Stimulated activated naive CD4-positive, alpha-beta T cell (primary cell): ENCODE results near the gene A2ML1.
"Not testable (repeated sequence)": the region's sequence is repeated elsewhere in the genome, so short reads cannot be mapped to it uniquely, and the experiment has no call there.

Experiments used
- DNase-seq, 6 experiments: peaks; one replicate each; lab custom pipeline; 2025; lab: John Stamatoyannopoulos, UW

A2ML1 gene

DNA sequence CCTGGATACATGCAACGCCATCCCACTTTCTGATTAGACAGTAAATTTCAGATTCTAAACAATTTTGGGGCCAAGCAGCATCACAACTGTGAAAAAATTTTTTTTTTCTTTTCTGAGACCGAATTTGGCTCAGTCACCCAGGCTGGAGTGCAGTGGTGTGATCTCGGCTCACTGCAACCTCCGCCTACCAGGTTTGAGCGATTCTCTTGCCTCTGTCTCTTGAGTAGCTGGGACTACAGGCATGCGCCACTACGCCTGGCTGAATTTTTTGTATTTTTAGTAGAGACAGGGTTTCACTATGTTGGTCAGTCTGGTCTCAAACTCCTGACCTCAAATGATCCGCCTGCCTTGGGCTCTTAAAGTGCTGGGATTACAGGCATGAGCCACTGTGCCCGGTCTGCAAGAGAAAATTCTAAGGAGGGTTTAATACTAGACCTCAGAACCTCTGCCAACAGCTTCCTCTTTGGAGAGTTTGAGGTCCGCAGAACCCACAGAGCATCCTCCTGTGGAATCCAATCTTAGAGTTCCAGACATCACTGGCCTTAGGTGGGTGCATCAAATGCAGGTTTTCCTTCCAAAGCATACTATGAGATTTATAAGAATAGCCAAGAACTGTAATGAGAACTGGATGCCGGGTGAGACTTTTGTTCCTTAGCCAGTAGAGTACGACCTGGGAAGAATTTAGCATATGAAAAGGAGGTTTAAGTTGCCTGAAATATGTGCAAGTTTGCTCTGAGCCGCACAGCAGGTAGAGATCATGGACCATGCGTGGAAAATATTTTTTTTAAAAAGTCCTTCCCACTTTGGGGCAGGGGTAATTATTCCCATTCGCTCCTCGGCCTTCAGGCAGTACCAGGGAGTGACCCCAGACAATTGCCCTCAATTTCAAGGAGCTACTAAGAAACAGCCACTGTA is 84.1 kb downstream of the A2ML1 start:
- no peak for DNase-seq

DNA sequence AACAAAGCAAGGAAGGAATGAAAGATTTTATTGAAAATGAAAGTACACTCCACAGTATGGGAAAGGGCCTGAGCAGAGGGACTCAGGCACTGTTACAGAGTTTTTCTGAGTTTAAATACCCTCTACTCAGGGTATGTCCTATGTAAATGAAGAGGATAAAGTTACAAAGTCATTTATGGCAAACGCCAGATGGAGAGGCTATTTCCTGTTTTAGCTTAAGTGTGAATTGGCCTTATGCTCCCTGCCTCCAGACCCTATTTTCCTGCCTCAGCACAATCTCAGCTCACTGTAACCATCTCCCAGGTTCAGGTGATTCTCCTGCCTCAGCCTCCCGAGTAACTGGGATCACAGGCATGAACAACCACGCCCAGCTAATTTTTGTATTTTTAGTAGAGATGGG is 85.1 kb downstream of the A2ML1 start:
- DNase-seq = no peak

DNA sequence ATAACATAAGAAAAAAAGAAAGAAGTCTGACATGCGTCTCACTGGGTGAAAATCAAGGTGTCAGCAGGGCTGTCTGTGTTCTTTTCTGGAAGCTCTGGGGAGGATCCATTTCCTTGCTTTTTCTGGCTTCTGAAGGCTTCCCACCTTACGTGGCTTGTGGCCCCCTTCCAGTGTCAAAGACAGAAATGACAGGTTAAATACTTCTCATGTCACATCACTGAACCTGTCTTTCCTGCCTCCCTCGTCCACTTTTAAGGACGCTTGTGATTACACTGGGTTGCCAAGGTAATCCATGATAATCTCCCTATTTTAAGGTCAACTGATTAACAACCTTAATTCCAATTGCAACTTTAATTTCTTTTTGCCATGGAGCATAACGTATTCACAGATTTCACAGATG is 87.3 kb downstream of the A2ML1 start:
- no peak for DNase-seq

DNA sequence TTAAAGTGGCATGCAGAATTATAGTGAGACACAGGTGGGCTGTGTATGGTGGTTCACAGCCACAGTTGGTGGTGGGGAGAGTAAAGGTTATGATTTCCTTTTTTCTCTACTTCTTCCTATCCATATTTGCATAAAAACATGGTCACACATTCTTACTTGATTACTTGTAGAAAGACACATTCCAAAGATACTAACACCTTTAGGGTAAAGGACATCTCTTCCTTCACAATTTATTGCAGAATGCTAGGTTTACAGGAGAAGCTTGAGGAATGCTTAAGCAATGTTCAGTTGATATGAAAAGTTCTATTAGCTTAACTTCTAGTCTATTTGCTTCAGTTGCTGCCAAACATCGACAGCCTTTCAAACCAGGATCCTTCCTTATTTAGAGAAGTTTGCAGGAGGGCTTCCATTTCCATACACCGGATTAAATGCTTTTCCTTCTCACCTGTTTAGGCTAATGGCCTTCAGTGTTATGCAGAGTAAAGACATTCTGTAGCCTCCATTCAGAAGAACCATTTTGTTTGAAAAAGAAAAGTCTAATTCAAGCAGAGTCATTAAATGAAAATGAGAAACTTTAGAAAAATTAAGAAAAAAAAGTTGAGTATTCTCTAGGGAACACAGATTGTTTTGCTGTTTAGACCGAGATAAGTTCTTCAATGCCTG is 89.3 kb downstream of the A2ML1 start:
- no peak for DNase-seq

DNA sequence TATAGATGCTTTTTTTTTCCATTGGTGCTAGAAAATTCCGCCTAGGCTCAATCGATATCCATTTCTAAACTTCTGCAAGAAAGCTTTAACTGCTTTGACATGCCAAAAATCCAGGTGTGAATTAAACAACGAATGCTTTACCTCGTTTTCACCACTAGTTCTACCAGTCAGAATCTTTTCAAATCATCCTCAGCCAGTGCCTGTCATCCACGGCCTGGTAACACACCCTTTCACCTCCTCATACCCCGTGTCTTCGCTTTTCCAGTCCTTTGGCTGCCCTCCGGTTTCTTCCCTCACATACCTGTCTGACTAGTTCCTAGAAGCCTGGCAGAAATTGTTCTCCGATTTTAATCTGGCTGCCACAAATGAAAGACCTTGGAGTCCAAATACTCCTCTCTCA is 90.5 kb downstream of the A2ML1 start:
- DNase-seq = peak in 3 of 6 experiments; percentile 3 to 23 (median 19)

DNA sequence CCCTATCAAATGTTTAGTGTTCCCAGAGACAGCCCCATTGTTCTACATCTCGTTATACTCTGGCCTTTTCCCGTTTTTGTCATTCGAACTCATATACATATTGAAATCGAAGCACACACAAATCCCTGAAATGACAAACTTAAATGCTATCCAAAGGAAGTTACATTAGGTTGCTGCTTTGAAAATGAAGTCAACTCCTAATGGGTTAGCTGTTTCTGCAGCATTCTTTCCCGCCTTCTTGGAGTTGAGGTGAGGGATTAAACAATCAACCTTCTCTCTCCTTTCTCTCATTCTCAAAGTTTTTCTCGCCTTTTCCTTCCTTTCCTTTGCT is 91.2 kb downstream of the A2ML1 start:
- DNase-seq = peak in 1 of 6 experiments; percentile 36

DNA sequence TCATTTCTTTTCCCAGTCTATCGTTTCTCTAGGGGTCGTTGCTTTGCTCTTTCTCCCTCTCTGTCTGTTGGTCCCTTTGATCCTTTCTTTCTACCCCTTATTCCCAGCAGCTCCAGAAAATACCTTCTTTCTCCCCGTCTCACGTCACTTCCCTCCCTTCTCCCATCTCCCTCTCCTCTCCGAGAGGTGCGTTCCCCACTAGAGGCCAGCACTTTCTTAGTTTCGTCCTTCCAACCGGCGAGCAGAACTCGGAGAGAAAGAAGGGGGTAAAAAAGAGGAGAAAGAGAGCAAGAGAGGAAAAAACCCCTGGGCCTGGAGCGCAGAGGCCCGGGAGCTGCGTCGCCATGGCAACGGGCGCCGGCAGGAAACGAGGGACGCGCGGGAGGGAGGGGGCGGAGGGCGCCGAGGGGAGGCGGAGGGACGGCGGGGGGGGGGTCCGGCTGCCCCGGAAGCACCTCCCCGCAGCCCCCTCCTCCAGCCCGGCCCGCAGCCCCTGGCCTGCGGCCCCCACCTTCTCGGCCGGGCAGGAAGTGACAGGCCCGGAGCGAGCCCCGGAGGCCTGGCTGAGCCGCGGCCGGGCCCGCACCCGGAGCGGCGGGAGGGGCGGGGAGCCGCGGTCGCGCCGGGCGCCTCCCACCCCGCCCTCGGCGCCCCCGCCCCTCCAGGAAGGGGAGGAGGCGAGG is 91.8 kb downstream of the A2ML1 start, which contains the start of gene PHC1:
TSS of gene PHC1 (plus strand) at position 477 of the 683 bp plus-strand sequence. CDS start 3,169 bp downstream, outside the sequence.
- DNase-seq = peak; percentile 64 to 81 (median 75)

DNA sequence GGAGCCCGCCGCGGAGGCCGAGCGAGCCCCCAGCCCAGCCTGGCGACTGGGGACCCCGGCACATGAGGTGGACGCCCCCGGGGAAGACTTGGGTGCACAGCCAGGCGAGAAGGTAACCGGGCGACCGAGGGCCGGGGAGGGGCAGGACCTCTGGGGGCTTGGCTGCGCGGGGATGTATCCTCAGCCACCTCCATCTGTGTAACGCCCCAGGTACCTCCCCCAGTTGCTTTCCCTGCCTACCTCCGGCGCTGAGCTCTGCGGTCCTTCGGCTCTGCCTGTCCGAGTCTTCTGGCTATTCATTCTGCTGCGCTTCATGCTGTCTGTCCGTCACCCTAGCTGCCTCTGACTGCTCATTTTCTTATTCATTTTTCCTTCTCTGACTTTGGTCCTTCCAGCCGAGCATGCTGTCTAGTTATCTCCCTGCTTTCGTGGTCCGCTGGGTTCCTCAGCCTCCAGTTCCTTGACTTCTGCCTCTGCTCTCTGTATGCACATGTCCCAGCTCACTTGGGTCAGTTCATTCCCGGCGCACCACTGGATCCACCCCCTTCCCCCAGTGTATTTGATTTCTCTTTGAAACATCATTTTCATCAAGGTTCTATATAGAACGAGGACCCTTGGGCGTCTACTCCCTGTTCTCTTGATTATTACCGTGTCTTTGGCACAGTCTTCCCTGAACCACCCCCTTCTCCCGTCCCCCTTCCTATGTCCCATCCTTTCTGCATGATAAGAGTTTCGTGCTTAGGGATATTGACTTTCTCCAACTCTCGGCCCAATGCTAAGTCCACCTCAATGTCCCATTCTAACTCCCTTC is 92.5 kb downstream of the A2ML1 start:
- peak; percentile 43 to 79 (median 59) for DNase-seq

DNA sequence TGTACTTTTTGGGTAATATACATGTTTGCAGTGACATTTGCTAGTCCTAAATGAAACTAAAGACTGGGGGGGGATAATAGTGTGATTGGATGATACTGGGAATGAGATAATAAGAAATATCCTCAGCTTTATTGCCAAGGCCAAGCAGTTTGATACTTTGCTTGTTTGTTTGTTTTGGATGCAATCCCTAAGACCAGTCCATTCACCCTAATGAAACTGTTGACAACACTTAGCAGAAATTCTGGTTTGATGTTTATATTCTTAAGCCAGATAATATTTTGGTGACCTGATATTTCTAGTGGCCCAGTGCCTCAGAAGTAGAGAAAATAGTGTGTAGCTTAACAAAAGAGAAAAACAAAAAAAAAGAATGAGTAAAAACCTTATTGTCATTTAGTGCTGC is 93.7 kb downstream of the A2ML1 start:
- DNase-seq = no peak

DNA sequence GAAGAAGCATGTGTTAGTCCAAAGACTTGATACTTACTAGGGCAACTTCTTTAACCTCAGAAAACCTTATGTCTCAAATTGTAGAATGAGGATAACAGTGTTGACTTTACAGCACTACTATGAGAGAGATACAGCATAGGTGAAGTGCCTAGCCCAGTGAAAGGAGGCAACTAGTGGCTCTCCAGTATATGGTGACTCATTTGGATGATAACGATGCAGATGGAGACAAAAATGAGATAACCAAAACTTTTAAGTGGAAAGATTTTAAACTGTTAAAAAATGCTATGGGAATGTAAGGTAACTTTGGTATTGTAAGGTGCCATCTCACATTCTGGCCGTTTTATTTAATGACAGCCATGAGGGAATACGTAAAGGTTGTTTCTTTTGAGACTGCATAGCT is 94.6 kb downstream of the A2ML1 start:
- no peak for DNase-seq

DNA sequence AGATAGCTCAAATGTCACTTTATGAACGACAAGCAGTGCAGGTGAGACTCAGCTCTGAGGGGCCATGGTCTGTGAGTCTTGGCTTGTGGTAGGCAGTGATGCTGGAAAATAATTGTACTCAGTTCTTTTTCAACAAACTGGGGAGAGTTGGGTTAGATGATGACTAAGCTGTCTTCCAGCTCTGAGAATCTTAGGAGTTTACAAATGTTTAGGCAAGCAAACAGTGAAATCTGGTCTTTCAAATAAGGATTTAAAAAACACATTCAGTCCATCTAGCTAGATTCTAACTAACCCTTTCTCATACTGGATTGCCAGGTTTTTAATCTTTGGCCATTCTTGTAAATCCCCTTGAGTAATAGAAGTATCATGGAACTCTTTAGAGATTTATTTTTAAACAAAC is 95.3 kb downstream of the A2ML1 start:
- DNase-seq = no peak

DNA sequence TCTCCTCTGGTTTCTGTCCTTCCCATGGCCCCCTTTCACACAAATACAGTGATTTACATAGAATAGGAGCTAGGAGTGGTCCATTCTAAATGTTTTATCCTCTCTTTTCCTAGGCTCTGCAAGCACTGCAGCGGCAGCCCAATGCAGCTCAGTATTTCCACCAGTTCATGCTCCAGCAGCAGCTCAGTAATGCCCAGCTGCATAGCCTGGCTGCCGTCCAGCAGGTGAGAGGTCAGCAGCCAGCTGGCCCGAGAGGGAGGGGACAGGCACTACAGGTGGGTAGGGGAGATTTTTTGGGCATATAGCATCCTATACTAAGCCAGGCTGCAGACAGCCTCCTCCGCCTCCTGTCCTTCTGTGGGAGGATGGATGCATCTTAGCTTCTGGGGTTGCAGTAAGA is 97.2 kb downstream of the A2ML1 start:
- DNase-seq = not testable (repeated sequence)

DNA sequence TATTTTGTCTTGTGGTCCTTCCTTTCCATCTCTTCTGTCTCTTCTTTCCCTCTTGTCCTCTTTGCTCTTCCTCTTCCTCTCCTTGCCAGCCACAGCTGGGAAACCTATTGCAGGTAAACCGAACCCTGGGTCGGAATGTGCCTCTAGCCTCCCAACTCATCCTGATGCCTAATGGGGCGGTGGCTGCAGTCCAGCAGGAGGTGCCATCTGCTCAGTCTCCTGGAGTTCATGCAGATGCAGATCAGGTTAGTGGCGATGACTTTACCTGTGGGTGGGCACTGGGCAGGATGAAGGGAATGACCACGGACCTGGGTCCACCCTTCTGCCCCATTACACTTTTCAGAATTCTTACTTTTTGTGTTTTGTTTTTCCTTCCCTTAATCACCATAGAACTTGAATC is 100.1 kb downstream of the A2ML1 start:
- DNase-seq = no peak
